Common myeloid progenitor, CD34-positive (primary cell): Measurements from ENCODE around the gene STPG1.

ENCODE experiments used
- CTCF ChIA-PET: fragments of 350-600 bp; sonication (Branson Sonifier 250); formaldehyde crosslinking; loops from one replicate; lab custom pipeline; 2021; ENCODE audit warnings: antibody characterized with exemption; lab: Charles Lee
- POLR2A ChIA-PET: fragments of 350-600 bp; sonication (Branson Sonifier 250); formaldehyde crosslinking; loops from one replicate; lab custom pipeline; 2021; ENCODE audit warnings: antibody characterized with exemption; lab: Charles Lee
- DNase-seq, 3 donors: peaks; one replicate each; pipeline versions ENCODE4 v3.0.0 to v3.0.0-alpha.2; 2013
- H3K27ac ChIP-seq, 2 experiments: 1 replicate in 1 of 2; 2 replicates in 1 of 2; pipeline ENCODE4 v1.7.0; 2013; ENCODE audit warnings: inconsistent platforms in 2 of 2, low read length in 2 of 2, mild to moderate bottlenecking in 2 of 2, low read depth in 1 of 2, moderate library complexity in 1 of 2; ENCODE audit not compliant: severe bottlenecking in 2 of 2, insufficient read depth in 1 of 2, poor library complexity in 1 of 2
- H3K27me3 ChIP-seq, 5 experiments: replicated peaks in 2 of 5; 1 replicate in 3 of 5; 2 replicates in 2 of 5; pipeline versions ENCODE4 v1.6.1 to v1.7.0; 2013; ENCODE audit warnings: low read length in 4 of 5, mild to moderate bottlenecking in 2 of 5, moderate library complexity in 2 of 5, inconsistent platforms in 1 of 5; ENCODE audit not compliant: insufficient read depth in 5 of 5, control insufficient read depth in 4 of 5
- H3K36me3 ChIP-seq, 4 experiments: 1 replicate in 2 of 4; 2 replicates in 2 of 4; pipeline versions ENCODE4 v1.6.1 to v1.7.0; 2013; ENCODE audit warnings: low read length in 3 of 4, control low read depth in 1 of 4, mild to moderate bottlenecking in 1 of 4; ENCODE audit not compliant: control insufficient read depth in 4 of 4, insufficient read depth in 4 of 4
- H3K4me1 ChIP-seq, 4 experiments: 1 replicate in 3 of 4; 2 replicates in 1 of 4; pipeline versions ENCODE4 v1.6.1 to v1.7.1; 2013; ENCODE audit warnings: low read length in 3 of 4, mild to moderate bottlenecking in 3 of 4, control low read depth in 1 of 4, inconsistent platforms in 1 of 4, moderate library complexity in 1 of 4; ENCODE audit not compliant: control insufficient read depth in 4 of 4, insufficient read depth in 4 of 4; ENCODE audit errors: control extremely low read depth in 1 of 4
- H3K4me3 ChIP-seq, 7 experiments: 1 replicate in 4 of 7; 2 replicates in 3 of 7; pipeline versions ENCODE4 v1.5.1 to v1.7.0; 2013; ENCODE audit warnings: mild to moderate bottlenecking in 7 of 7, low read length in 6 of 7, moderate library complexity in 6 of 7, inconsistent platforms in 2 of 7, low read depth in 2 of 7, control low read depth in 1 of 7; ENCODE audit not compliant: insufficient read depth in 4 of 7, control insufficient read depth in 1 of 7; ENCODE audit errors: extremely low read depth in 1 of 7
- H3K9me3 ChIP-seq, 5 experiments: 1 replicate in 4 of 5; 2 replicates in 1 of 5; pipeline versions ENCODE4 v1.6.1 to v1.7.1; 2013; ENCODE audit warnings: low read length in 4 of 5, mild to moderate bottlenecking in 2 of 5, inconsistent platforms in 1 of 5, low read depth in 1 of 5, moderate library complexity in 1 of 5; ENCODE audit not compliant: control insufficient read depth in 4 of 5, insufficient read depth in 2 of 5; ENCODE audit errors: control extremely low read depth in 1 of 5
- WGBS: methylation state at CpG from one replicate; pipeline ENCODE4 v1.1.5; 2013; ENCODE audit not compliant: insufficient coverage; 5-methylcytosine and 5-hydroxymethylcytosine counted together

The STPG1 gene

GRCh38 chr1:24400065-24400464 lies 13.5 kb downstream of the STPG1 start:
- Histone ChIP-seq H3K4me1 (no peaks in the 10 kb centered on the region), H3K27me3 (no peaks in the 10 kb centered on the region), H3K4me3 (no peak overlapping the region), H3K27ac (no peak overlapping the region), H3K9me3 (no peaks in the 10 kb centered on the region), H3K36me3 (peaks cover 3 to 5% (median 5%) of the 10 kb centered on the region in 4 experiments)
- no CpG with 5 or more reads among the region's 1 CpG for WGBS
- ChIA-PET POLR2A (no interaction called here), CTCF (interaction anchor here (0.5 to 1.7 kb wide), 6 partner anchors 9 to 551 kb away, joined by 3 to 7 read pairs (median 4); partner anchors contain the start of genes NIPAL3 and STPG1)
- no peak for DNase-seq

DNA sequence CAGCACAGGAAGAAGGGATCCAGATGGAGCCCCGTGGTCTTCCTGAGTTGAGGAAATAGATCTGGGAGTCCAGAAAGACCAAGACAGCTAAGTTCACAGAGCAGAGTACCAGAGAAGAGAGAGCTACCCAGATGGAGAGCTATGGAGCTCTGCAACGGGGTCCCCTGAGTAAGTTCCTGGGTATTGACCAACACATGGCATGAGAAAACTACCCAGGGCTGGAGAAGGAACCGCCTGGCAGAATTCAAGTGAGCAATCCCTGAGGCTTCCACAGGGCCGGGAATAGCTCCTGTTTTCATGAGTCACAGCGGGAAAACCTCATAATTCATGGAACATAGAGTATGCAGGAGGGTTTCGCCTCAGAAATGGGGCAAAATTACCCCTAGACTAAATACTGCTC lies 19.7 kb downstream of the STPG1 start:
- Histone ChIP-seq H3K27me3 (no peaks in the 10 kb centered on the region), H3K36me3 (peaks cover 0 to 2% (median 0%) of the 10 kb centered on the region in 4 experiments), H3K4me1 (peaks cover 0 to 9% (median 2%) of the 10 kb centered on the region in 4 experiments), H3K27ac (no peak overlapping the region), H3K9me3 (no peaks in the 10 kb centered on the region), H3K4me3 (no peak overlapping the region)
- ChIA-PET POLR2A (no interaction called here), CTCF (interaction anchor here (0.9 to 5.9 kb wide), 10 partner anchors 8 to 246 kb away, joined by 3 to 244 read pairs (median 11); partner anchors contain the start of gene NIPAL3)
- 81% methylated on average over 4 of the region's 6 CpGs for WGBS
- no peak for DNase-seq

- no peak for DNase-seq
- Histone ChIP-seq H3K9me3 (no peaks in the 10 kb centered on the region), H3K36me3 (peaks cover 0 to 3% (median under 1%) of the 10 kb centered on the region in 4 experiments), H3K4me3 (no peak overlapping the region), H3K27ac (no peak overlapping the region), H3K27me3 (no peaks in the 10 kb centered on the region), H3K4me1 (peaks cover 0 to 9% (median 2%) of the 10 kb centered on the region in 4 experiments)
- WGBS = 74% methylated on average over 2 of the region's 4 CpGs
- ChIA-PET POLR2A (no interaction called here), CTCF (interaction anchor here (0.6 to 5.9 kb wide), 20 partner anchors 9 to 659 kb away, joined by 3 to 244 read pairs (median 4); partner anchors contain the start of genes GRHL3, NIPAL3 and STPG1)
Observed at GRCh38 chr1:24392982-24393650, 20.5 kb downstream of the STPG1 start.

DNA sequence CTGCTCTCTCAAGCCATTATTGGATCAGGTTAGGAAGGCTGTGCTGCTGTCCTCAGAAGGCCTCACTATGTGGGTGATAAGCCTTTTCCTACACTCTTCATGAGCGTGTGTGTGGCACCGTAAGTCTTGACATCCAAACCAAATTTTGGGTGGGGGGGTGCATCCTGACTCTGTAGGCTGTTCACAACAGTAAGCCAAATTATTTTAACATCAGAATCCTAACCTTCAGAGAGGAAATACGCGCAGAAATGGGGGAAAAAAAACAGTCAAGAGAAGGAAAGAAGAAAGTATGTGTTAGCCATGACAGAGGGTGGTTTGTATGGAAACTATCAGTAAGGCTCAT lies 21.0 kb downstream of the STPG1 start:
- no peaks in the 10 kb centered on the region for H3K27me3 ChIP-seq
- H3K9me3 ChIP-seq = no peaks in the 10 kb centered on the region
- no peak overlapping the region for H3K4me3 ChIP-seq
- 100% methylated on average over 2 of the region's 4 CpGs for WGBS
- no peak overlapping the region for H3K27ac ChIP-seq
- H3K36me3 ChIP-seq = peaks cover 0 to 3% (median under 1%) of the 10 kb centered on the region in 4 experiments
- ChIA-PET CTCF (interaction anchor here (0.6 to 5.9 kb wide), 19 partner anchors 8 to 364 kb away, joined by 3 to 244 read pairs (median 7); partner anchors contain the start of genes GRHL3, NIPAL3 and STPG1), POLR2A (no interaction called here)
- no peak for DNase-seq
- H3K4me1 ChIP-seq = peaks cover 0 to 9% (median 2%) of the 10 kb centered on the region in 4 experiments

DNA sequence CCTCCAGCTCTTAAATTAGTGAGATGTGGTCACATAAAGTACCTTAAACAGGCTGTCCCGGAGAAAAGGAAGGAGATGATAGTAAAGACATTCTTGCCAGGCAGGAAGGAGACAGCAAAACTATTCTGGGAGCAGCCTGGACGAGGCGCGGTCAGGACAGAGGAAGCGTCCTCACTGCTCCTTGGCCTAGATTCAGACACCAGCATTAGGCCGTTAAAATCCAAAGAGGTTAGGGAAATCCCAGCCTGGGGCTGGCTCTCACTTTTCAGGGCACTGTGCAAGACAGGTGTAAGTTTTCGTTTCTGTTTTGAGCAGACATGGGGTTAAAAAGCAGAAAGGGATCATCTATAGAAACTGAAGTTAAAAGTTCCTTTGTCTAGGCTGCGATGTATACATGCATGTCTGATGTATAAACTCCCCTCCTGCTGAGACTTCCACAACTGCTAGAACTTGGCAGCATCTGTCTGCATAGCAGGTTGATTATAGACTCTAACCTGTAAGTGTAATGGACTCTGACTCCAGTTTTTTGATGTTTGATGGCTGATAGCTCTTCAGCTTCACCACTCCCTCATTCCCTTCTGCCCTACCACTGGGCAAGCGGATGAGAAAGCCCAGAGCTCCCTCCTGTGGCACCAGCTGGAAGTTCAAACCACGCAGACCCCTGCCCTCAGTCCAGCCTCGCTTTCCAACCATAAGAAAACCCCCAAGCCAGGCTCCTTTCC lies 21.5 kb downstream of the STPG1 start:
- peaks cover 0 to 9% (median 2%) of the 10 kb centered on the region in 4 experiments for H3K4me1 ChIP-seq
- ChIA-PET POLR2A (interaction anchor here (0.6 to 0.8 kb wide), 2 partner anchors 139 to 241 kb away, joined by 3 to 4 read pairs; no protein-coding TSS in a partner anchor), CTCF (interaction anchor here (0.6 to 5.9 kb wide), 38 partner anchors 8 to 364 kb away, joined by 3 to 244 read pairs (median 4); partner anchors contain the start of genes GRHL3, NIPAL3 and STPG1)
- no peak overlapping the region for H3K27ac ChIP-seq
- no peaks in the 10 kb centered on the region for H3K27me3 ChIP-seq
- H3K36me3 ChIP-seq = peaks cover 0 to 3% (median under 1%) of the 10 kb centered on the region in 4 experiments
- DNase-seq = peak; percentile 53 to 67 (median 67)
- H3K9me3 ChIP-seq = no peaks in the 10 kb centered on the region
- peak overlapping the region in 1 of 7 experiments; percentile 11 for H3K4me3 ChIP-seq
- WGBS = 64% methylated on average over 9 of the region's 11 CpGs

DNA sequence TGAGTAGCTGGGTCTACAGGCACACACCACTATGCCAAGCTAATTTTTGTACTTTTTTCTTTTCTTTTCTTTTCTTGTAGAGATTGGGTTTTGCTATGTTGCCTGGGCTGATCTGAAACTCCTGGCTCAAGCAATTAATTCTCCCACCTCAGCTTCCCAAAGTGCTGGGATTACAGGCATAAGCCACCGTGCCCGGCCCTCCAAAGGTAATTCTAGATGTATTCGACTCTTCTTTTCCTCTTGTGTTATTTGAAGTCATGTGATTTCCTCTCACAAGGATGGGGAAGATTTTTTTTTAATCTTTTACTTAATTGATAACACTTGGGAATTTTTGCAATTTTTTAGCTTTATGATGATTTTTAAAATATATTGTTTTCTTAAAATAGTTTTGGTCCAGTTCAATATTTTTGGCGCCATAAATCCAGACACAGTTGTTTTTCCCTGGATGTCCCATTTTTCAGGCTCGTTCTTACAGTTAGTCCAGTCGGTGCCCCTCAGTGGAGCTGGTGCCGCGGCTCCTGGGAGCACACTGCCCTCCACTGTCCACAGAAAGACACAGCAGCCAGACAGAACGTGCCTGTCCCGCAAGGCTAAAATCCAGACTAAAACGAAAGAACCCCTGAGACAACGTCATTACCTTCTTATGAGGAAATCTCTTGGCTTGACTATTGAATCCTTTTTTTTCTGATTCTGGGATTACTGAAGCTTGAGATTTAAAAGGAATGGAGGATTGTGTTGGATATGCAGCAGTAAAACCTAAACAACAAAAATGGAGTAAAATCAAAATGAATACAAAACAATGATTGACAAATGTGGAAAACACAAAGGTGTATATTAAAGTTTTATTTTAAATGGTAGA lies 22.4 kb downstream of the STPG1 start:
- peaks cover 0 to 9% (median 2%) of the 10 kb centered on the region in 4 experiments for H3K4me1 ChIP-seq
- H3K4me3 ChIP-seq = peak overlapping the region in 1 of 7 experiments; percentile 34
- ChIA-PET CTCF (interaction anchor here (0.6 to 5.9 kb wide), 38 partner anchors 9 to 542 kb away, joined by 3 to 244 read pairs (median 4); partner anchors contain the start of genes GRHL3 and NIPAL3), POLR2A (interaction anchor here (0.5 to 0.8 kb wide), 5 partner anchors 39 to 838 kb away, joined by 3 to 6 read pairs (median 4); no protein-coding TSS in a partner anchor)
- peaks cover 0 to 3% (median under 1%) of the 10 kb centered on the region in 4 experiments for H3K36me3 ChIP-seq
- H3K27me3 ChIP-seq = no peaks in the 10 kb centered on the region
- 3% methylated on average over 5 of the region's 12 CpGs for WGBS
- H3K27ac ChIP-seq = no peak overlapping the region
- H3K9me3 ChIP-seq = no peaks in the 10 kb centered on the region
- peak; percentile 76 to 82 (median 81) for DNase-seq
